ENCODE measurements around the gene CACTIN.
A peak's percentile ranks its signal among the peaks of the same experiment; 100 is the strongest.
"Not testable (repeated sequence)": the region's sequence is repeated elsewhere in the genome, so short reads cannot be mapped to it uniquely, and the experiment has no call there.

The CACTIN gene

DNA sequence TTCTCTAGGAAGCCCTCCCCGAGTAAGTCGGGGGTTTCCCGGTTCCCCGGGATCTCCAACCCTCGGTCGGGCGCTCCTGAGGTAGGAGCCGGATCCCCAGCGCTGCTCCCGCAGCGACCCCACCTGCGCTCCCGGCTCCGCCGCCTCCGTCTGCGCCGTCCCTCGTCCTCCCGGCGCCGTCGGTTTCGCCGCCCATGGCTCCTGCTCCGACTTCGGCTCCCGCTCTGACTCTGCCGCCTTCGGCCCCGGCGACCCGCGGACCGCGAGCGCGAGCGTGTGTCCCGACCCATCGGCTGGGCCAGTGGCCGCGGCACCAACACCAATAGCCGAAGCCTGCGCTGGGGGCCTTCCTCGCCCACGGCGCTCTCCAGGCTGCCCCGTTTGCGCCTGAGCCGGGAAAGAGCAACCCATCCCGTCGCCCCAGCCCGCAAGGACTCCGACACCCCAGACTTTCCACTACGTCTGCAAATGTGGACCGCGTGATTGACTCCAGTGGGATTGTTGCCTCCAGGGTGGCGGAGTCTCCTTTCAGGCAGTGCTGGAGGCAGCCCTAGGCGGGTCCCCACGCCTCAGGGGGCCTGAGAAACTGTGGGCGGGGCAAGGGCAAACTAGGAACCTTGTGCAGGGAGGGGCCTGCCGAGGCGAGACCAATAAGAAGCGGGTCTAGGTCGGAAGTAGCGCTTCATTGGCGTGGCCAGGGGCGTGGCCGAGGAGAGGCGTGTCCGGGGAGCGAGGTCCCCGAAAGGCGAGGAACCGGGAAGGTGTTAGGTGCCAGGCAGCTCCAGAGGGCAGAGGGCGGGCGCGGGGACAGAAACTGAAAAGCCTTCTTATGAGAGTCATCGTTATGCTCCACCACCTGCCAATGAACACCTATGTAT is at the start of gene CACTIN:
Gene CACTIN, minus strand, starts transcription at position 318 of the 878 bp plus-strand sequence. Its CDS starts 28 bp downstream, at position 290.
- peak; percentile 99 for DNase-seq

DNA sequence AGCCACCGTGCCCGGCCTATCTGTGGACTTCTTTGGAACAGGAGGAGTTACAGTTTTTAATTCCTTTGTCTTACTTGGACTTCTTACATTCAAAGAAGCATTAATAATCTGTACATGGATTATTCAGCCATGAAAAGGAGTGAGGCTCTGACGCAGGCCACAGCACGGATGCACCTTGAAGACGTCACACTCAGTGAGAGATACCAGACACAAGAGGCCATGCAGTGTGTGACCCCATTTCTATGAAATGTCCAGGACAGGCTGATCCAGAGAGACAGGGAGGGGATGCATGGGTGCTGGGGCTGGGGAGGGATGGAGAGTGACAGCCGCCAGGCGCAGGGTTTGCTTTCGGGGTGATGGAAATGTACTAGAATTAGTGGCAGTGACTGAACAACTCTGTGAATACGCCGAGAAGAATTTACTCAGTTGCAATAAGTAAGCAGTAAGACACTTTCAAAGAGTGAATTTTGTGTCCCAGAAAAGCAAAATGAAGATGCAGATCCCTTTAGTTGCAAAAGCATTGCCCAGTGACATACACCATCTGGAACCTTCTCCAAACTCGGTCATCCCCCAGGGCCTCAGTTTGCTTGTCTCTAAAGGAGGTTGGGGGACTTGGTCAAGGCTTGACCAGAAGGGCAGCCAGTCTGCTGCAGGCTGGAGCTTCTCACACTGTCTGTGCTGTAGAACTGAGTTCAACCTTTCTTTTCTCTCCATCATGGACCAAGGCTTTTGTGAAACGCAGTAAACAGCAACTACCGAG is 48.4 kb upstream of the CACTIN start:
- no peak for DNase-seq

- no peak for DNase-seq
Measured at GRCh38 chr19:3673506-3674439, 47.2 kb upstream of the CACTIN start.

- no peak for DNase-seq
Measured at GRCh38 chr19:3672993-3673392, 46.4 kb upstream of the CACTIN start.

- DNase-seq = no peak
Measured at GRCh38 chr19:3672575-3672948, 46.0 kb upstream of the CACTIN start.

- DNase-seq = no peak
Measured at GRCh38 chr19:3671680-3672574, 45.3 kb upstream of the CACTIN start.

- DNase-seq = peak; percentile 12
Measured at GRCh38 chr19:3670796-3671679, 44.4 kb upstream of the CACTIN start.

DNA sequence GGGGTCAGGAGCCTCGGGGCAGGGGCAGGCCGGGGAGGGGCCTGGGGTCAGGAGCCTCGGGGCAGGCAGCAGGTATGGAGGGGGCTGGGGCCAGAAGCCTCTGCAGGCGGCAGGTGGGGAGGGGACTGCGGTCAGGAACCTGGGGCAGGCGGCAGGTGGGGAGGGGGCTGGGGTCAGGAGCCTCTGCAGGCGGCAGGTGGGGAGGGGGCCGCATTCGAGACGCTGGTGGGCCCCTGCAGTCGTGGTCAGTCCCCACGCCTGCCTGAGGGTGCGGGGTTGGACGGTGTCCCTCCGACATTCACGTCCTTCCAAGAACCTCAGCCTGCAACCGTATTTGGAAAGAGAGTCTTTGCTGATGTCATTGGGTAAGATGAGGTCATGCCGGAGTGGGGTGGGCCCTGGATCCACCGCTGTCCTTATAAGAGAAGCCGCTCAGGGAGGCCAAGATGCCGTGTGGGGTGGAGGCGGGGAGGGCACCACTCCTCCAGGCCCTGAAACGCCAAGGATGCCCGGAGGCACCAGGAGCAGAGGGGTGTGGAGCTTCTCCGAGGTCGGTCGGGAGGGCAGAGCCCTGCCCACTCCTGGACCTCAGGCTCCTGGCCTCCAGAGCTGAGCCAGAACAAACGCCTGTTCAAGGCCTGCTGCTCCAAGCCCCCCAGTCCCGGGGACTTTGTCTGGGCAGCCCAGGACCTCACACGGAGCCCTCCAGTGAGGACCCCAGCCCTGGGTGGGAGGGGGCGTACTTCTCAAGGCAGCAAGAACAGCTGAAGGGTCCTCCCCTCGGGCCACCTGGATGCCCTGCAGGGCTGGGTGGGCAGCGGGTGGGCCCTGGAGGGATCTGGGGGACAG is 43.6 kb upstream of the CACTIN start:
- no peak for DNase-seq

DNA sequence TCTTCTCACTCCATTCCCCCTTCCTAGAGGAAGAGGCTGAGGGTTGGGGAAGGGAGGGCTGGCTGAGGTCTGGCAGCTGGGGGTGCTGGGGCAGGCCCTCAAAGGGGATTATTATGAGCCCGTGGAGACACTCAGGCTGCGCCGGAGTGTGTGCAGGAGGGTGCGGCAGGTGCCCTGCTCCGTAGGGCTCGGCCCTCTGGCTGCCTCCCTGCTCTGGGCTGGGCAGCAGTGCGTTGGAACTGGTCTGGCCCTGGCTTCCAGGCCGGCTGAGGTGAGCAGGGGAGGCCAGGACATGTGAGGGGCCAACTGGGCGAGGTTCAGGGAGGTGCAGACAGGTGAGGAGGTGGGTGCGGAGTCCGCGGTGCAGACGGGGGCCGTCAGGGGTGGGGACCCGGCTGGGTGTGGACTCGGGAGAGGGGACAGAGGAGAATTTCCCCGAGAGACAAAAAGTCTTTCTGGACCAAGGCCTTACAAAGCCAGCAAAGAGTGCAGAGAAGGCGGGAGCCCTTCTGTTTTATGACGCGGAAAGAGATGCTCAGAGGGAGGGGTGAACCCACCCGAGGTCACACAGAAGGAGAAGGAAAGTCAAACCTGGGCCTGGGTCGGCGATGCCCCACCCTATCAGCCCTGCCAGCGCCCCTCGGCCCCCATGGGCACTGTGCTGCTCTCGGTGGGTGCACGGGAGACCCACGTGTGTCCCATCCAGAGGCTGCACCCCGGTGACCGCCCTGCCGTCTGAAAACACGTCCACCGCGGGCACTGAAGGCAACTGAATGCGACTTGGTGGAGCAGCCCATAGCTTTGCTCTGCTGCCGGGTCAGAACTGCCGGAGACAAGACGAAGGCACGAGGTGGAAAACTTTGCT is 42.7 kb upstream of the CACTIN start:
- DNase-seq = no peak

- DNase-seq = no peak
Measured at GRCh38 chr19:3668331-3669081, 41.9 kb upstream of the CACTIN start.

DNA sequence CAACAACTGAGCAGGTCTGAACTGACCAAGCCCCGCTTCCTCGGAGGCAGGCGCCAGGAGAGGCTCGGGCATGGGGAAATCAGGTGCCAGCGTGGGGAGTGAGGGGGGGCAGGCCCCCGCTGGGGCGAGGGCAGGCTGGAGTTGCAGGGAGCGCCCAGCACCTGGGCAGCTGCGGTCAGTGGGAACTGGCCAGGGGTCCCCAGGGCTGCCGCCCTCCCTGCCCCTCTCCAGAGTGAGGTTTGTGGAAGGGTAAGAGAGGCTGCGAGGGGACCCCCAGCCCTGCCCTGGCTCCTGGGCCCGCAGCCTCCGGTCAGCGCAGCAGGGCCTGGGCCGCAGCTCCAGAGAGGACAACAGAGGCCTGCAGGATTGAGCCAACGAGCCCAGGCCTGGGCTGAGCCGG is 41.2 kb upstream of the CACTIN start:
- no peak for DNase-seq

DNA sequence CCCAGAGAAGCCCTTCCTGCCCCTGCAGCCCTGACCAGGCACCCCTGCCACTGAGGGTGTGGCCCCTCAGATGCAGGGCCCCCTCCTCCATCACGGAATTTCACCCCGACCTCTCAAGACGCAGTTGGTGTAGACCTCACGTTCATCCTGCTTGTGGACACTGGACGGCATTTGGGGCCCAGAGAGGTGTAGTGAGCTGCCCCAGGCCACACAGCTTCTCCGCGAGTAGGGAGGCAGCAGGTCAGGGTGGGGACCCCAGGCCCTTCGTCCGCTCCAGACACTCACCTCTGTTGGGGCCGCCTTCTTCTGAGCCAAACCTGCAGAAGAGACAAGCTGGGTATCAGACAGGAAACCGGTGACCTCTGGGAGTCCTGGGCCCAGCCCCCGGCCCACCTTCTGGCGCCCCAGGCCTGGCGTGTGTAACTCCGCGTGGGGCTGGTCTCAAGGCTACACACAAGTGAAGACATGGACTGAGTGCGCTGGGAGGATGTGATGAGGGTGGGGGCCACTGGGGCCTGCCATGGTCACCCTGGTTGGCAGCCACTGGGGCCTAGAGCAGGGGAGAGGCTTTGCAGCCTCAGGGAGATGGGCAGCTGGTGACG is 40.5 kb upstream of the CACTIN start:
- no peak for DNase-seq

- not testable (repeated sequence) for DNase-seq
Measured at GRCh38 chr19:3666545-3666856, 39.9 kb upstream of the CACTIN start.

DNA sequence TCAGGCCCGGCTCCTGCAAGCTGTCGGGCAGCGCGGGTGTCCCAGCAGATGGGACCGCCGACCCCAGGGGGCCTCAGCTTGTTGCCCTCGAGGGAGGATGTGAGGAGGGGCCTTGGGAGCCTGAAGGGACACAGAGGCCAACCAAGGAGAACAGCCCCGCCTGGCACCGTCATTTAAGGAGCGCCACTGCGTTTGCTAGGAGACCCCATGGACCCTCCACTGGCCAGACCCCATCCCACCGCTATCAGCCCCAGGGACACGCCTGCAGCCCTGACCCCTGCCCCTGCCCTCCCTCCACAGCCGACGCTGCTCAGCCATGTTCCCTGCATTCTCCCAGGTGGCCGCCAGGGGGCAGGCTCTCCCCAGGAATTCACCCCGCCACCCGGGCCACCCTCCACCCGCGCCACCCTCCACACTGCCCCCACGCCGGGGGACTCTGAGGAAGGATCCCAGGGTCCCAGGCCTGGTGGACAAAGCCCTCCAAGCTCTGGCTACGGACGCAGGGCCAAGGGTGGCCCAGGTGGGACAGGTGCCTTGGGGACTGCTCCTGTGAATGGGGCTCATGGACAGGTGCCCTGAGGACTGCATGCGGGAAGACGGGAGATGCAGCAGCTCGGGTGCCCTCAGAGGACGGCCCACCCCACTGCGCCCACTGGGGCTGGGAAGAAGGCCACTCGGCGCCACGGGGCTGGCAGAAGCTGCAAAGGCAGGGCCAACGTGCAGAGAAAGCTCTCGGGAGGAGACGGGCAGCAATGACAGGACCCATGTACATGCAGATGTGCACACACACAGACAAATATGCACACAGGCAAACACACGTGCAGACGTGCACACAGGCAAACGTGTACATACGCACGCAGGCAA is 39.3 kb upstream of the CACTIN start:
- DNase-seq = peak; percentile 71

- no peak for DNase-seq
Measured at GRCh38 chr19:3664879-3665642, 38.5 kb upstream of the CACTIN start.

DNA sequence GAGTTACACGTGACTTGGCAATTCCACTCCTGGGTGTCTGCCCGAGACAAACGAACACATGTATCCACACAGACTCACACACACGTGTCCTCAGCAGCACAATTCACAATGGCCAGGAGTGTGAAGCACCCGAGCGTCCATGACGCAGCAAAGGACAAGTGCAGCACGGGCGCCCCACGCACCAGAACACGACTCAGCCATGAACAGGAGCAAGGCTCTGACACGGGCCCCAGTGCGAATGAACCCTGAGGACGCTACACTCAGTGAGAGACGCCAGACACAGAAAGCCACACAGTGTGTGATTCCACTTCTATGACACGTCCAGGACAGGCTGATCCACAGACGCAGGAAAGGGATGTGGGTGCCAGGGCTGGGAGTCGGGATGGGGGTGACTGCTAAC is 37.2 kb upstream of the CACTIN start:
- DNase-seq = no peak

Measured in activated T-cell treated with anti-CD3 and anti-CD28 coated beads for 4 hours (primary cell).